Measurements from ENCODE around the gene NRTN.

The NRTN gene

DNA sequence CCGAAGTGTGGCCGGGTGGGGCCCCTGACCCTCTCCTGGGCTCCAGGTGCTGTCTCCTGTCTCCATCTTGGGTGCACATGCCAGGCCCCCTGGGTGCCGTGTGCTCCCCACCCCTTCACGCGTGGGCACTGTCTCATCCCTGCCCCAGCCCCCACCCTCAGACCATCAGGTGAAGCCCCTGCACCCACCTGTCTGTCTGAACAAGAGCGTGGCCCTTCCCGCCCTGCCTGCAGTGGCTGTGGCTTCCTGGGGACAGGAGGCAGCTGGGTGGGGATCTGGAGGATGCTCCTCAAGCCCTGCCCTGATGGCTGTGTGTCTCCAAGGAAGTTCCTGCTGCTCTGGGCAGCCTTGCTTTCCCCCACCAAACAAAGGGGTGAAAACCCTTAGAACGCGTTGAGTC, 22.5 kb upstream of the NRTN start:
- Histone ChIP-seq H3K4me1 (no peaks in the 10 kb centered on the region), H4K20me1 (peaks cover 12% of the 10 kb centered on the region), H3K9me3 (no peaks in the 10 kb centered on the region), H3K27me3 (no peaks in the 10 kb centered on the region), H3K27ac (no peak overlapping the region), H3K9ac (no peak overlapping the region), H3K36me3 (peaks cover 55% of the 10 kb centered on the region), H3K4me2 (no peak overlapping the region), H3K4me3 (no peak overlapping the region)
- no peak for TF ChIP-seq Cebpa-rat (IDR thresholded peaks at IDR 0.05)

DNA sequence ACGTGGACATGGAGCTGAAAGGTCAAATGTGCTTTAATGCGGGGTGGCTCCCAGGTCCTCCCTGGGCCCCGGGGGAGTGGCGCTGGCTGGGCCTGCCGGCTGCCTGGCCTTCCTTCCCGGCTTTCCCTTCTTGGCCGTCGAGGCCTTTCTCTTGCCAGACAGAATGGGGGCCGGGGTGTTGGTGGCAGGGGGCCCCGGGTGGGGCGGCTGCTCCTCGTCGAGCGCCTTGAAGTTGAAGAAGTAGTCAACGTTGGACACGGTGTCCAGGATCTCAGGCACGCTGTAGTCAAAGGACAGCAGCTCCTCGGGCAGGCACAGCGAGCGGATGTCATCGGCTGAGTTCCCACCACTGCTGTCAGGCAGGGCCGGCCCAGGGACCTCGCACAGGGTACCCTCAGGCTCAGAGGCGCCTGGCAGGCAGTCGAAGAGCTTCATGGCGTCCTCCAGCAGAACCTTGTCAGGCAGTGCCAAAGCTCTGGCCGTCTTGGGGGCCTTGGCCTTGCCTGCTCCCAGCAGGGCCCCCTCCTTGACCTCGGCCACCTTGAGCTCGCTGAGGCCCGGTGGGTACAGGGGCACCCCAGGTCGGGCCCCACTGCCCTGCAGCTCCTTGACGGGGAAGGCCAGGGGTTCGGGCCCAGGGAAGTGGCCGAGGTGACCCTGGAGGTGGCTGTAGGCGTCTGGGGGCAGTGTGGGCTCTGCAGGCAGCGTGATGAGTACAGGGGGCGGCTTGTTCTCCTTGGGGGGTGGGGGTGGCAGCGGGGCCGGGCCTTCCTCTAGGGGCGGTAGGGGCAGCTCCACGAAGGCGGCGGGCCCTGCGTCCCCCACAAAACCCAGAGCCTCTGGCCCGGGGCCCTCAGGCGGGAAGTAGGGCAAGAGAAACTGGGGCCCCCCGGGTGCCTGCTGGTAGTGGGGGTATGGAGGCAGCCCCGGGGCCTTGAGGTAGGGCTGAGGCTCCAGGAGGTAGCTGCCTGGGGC, 21.6 kb upstream of the NRTN start:
- no peak for TF ChIP-seq Cebpa-rat (IDR thresholded peaks at IDR 0.05)
- Histone ChIP-seq H3K4me2 (no peak overlapping the region), H3K27me3 (no peaks in the 10 kb centered on the region), H4K20me1 (peaks cover 22% of the 10 kb centered on the region), H3K36me3 (peaks cover 64% of the 10 kb centered on the region), H3K9ac (no peak overlapping the region), H3K4me3 (no peak overlapping the region), H3K27ac (no peak overlapping the region), H3K4me1 (no peaks in the 10 kb centered on the region), H3K9me3 (no peaks in the 10 kb centered on the region)

DNA sequence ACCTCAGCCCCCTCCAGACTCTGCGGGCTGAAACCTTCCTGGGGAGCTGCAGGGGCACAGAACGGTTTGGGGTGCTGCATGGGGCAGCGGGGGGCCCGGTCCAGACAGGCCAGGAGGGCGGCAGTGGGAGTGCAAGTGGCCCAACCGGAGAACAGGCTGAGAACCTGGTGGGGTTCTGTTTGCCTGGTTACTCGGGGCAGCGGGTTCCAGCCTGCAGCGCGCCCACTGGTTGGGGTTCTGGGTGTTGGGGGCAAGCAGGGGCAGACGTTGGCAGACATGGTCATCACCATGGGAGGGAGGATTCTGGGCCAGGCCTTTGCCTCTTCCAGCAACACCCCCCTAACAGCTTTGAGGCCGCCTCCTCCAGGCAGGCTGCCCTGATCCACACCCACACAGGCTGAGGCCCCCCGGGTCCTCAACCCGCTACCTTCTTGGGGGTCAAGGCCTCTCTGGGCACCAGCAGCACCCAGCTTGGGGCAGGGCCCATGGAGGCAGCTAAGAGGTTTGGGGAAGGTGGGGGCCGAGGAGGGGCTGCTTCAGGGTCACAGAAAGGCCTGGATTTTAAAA, 20.2 kb upstream of the NRTN start, which contains the start of gene PRR22:
PRR22 (minus strand) TSS at position 166 of the 567 bp plus-strand sequence; CDS start at position 80, 86 bp downstream.
- no peaks in the 10 kb centered on the region for H3K9me3 ChIP-seq
- peaks cover 24% of the 10 kb centered on the region for H4K20me1 ChIP-seq
- H3K9ac ChIP-seq, result no peak within 1 kb of the TSS
- no peak within 1 kb of the TSS for H3K4me3 ChIP-seq
- TF ChIP-seq Cebpa-rat (IDR thresholded peaks at IDR 0.05), result no peak
- no peak within 1 kb of the TSS for H3K4me2 ChIP-seq
- peaks cover 78% of the 10 kb centered on the region for H3K36me3 ChIP-seq
- no peaks in the 10 kb centered on the region for H3K27me3 ChIP-seq
- peaks cover under 1% of the 10 kb centered on the region; the same call in 1 of the 2 replicates for H3K4me1 ChIP-seq
- no peak within 1 kb of the TSS for H3K27ac ChIP-seq

DNA sequence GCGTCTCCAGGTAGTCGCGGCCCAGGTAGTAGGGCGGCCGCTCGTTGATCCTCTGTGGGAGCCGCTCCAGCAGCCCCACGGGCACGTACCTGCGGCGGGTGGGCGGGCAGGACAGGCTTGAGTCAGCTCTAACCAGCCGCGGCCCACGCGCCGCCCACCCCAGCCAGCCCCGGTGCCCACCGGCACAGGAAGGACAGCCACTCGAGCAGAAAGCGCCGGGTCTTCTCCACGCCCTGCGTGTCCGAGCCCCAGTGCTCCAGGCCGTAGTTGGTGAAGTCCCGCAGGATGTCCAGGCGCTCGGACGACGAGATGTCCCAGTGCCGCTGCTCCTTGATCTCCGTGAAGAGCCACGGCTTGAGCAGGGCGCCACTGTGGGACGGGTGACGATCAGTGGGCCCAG, 19.4 kb upstream of the NRTN start:
- Histone ChIP-seq H3K27ac (no peak overlapping the region), H3K9me3 (no peaks in the 10 kb centered on the region), H3K9ac (no peak overlapping the region), H3K4me2 (no peak overlapping the region), H3K4me3 (no peak overlapping the region), H3K27me3 (no peaks in the 10 kb centered on the region), H4K20me1 (peaks cover 32% of the 10 kb centered on the region), H3K4me1 (peaks cover 8% of the 10 kb centered on the region), H3K36me3 (peaks cover 85% of the 10 kb centered on the region)
- no peak for TF ChIP-seq Cebpa-rat (IDR thresholded peaks at IDR 0.05)

DNA sequence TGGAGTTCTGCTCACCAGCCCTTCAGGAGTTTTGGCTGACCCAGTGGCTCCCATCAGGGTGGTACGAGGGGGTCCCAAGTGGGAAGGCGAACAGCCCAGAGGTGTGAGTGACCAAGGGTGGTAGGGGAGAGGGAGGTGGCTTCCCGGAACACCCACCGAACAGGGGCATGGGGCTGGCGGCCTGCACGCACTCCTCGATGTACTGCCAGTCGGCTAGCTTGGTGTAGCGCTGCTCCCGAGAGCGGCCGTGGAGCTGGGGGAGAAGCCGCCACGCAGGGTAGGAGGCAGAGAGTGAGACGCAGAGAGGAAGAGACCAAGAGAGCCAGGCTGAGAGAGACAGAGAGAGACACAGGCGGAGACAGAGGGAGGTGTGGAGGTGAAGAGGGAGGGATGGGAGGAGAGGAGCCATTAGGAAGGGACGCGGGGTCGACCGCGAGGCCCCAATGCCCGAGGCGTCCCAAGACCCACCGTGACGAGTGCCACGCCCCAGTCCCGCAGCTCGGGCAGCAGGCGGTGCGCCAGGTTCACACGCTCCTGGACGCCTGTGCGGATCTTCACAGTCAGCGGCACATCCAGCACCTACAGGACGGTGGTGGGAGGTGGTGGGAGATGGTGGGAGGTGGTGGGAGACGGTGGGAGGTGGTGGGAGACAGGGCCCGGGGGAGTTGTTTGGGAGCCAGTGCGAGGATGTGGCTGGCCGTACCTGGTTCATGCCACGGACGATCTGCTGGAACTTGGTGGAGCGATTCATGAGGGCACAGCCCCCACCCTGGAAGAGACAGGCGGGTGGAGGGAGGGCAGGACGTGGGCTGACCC, 18.1 kb upstream of the NRTN start:
- Histone ChIP-seq H3K27me3 (no peaks in the 10 kb centered on the region), H3K36me3 (peaks cover 84% of the 10 kb centered on the region), H3K4me2 (no peak overlapping the region), H4K20me1 (peaks cover 32% of the 10 kb centered on the region), H3K4me1 (peaks cover 8% of the 10 kb centered on the region), H3K4me3 (no peak overlapping the region), H3K27ac (no peak overlapping the region), H3K9me3 (no peaks in the 10 kb centered on the region), H3K9ac (no peak overlapping the region)
- TF ChIP-seq Cebpa-rat (IDR thresholded peaks at IDR 0.05), result no peak

DNA sequence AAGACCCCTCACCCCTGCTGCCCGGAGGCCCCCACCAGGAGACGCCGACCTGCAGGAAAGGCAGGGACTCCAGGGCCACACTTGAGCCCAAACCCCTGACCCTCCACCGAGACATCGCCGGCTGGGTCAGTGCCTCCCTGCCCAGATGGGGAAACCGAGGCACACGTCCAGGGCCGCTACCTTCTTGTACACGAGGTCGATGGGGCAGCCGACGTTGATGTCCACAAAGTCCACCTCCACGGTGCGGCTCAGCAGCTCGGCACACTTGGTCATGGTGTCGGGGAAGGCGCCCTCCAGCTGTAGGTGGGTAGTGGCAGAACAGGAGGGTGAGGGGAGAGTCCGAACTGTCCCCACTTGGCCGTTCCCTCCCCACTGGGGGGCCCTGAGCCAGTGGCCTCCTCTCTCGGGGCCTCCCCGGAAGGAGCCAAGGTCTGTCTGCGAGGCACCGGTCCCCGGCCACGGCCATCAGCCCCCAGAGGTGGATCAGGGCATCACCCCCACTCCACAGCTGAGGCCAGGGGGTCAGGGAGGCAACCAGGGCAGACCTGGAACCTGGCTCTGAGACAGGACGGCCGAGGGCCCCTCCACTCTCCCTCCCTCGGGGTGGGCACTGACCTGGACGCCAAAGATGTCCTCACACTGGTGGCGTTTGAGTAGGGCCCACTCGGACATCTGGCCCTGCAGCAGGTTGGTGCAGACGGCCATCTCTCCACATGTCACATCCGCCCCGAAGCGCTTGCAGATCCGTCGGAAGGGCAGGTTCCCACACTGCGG, 17.3 kb upstream of the NRTN start:
- no peak overlapping the region for H3K4me2 ChIP-seq
- no peak overlapping the region for H3K27ac ChIP-seq
- H3K4me3 ChIP-seq, result no peak overlapping the region
- H3K9ac ChIP-seq, result no peak overlapping the region
- no peaks in the 10 kb centered on the region for H3K9me3 ChIP-seq
- no peaks in the 10 kb centered on the region for H3K27me3 ChIP-seq
- peaks cover 77% of the 10 kb centered on the region for H3K36me3 ChIP-seq
- TF ChIP-seq Cebpa-rat (IDR thresholded peaks at IDR 0.05), result no peak
- H3K4me1 ChIP-seq, result peaks cover 8% of the 10 kb centered on the region
- peaks cover 32% of the 10 kb centered on the region for H4K20me1 ChIP-seq

DNA sequence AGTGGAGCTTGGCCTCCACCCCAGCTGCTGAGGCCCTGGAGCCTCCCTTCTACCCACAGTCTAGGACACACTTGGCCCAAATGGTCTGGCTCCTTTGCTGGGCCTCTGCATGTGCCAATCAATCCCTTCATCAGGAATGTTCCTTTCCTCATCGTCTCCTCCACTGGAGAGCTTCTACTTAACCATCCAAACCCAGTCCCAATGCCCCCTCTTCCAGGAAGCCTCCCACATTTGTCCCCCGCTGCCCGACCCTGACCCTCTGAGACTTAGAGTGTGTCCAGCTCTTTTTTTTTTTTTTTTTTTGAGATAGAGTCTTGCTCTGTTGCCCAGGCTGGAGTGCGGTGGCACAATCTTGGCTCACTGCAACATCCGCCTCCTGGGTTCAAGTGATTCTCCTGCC, 16.4 kb upstream of the NRTN start:
- H3K27ac ChIP-seq, result no peak overlapping the region
- no peak for TF ChIP-seq Cebpa-rat (IDR thresholded peaks at IDR 0.05)
- no peaks in the 10 kb centered on the region for H3K9me3 ChIP-seq
- H3K36me3 ChIP-seq, result peaks cover 69% of the 10 kb centered on the region
- H3K27me3 ChIP-seq, result no peaks in the 10 kb centered on the region
- peaks cover 8% of the 10 kb centered on the region for H3K4me1 ChIP-seq
- no peak overlapping the region for H3K4me2 ChIP-seq
- no peak overlapping the region for H3K4me3 ChIP-seq
- H4K20me1 ChIP-seq, result peaks cover 32% of the 10 kb centered on the region
- no peak overlapping the region for H3K9ac ChIP-seq

DNA sequence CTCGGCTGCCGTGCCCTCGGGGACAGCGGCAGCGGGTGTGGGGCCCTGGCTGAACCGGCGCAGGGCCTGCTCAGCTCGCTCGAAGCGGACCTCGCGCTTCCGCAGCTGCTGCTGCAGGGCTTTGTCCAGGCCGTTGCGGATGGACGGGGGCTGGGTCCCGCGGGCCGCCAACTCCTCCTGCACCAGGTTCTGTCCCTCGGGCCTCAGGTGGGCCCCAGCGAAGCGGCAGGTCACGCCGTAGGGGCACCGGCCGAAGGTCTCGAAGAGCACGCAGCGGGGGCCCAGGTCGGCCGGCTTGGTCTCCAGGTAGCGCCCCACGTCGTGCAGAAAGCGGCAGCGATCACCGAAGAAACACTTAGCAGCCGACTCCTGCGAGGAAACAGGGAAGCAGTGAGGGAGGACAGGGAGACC, 15.5 kb upstream of the NRTN start:
- TF ChIP-seq Cebpa-rat (IDR thresholded peaks at IDR 0.05), result no peak
- peaks cover 8% of the 10 kb centered on the region for H3K4me1 ChIP-seq
- peaks cover 32% of the 10 kb centered on the region for H4K20me1 ChIP-seq
- H3K9ac ChIP-seq, result peak overlapping the region; percentile 98; the same call in 1 of the 2 replicates
- H3K27ac ChIP-seq, result no peak overlapping the region
- peaks cover 60% of the 10 kb centered on the region for H3K36me3 ChIP-seq
- H3K4me3 ChIP-seq, result no peak overlapping the region
- no peaks in the 10 kb centered on the region for H3K27me3 ChIP-seq
- no peaks in the 10 kb centered on the region for H3K9me3 ChIP-seq
- H3K4me2 ChIP-seq, result no peak overlapping the region
